GM13976 (cell line): ENCODE results near the gene MEPE.

Experiments used
- DNase-seq: peaks from one replicate; pipeline ENCODE4 v3.0.0; 2012; ENCODE audit warnings: low spot score
- in situ Hi-C: fragments of 300-500 bp; cut with MboI; formaldehyde crosslinking; loops from one replicate; pipeline ENCODE4 v1.12.0; 2022; ENCODE audit warnings: low sequenced_read_pairs, mixed read lengths, inconsistent platforms; ENCODE audit not compliant: unreplicated experiment
- TF ChIP-seq, protein P1 (sequence below): IDR thresholded peaks from 2 replicates; pipeline ENCODE4 v1.5.1; 2012; ENCODE audit warnings: borderline replicate concordance, mild to moderate bottlenecking; ENCODE audit not compliant: insufficient read depth; ENCODE audit errors: extremely low read depth, missing control alignments, control extremely low read depth

Gene MEPE

DNA sequence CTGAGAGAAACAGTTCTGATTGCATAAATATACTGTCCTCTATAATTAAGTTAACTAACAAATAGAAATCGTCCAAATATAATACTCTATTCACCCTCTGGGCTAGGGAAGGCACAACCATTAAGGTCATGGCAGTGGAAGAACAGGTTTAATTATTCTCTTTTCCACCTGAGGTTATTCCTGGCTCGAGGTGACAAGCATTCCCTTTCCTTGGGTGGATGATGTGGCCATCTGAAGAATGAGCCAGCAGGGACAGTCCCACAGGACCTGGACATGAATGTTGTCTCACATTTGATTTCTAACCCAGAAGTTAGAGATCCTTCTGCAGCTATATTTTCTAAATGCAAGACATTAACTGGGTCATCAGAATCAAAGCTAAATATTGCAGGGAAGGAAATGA, 27.9 kb upstream of the MEPE start:
- TF ChIP-seq, protein P1, sequence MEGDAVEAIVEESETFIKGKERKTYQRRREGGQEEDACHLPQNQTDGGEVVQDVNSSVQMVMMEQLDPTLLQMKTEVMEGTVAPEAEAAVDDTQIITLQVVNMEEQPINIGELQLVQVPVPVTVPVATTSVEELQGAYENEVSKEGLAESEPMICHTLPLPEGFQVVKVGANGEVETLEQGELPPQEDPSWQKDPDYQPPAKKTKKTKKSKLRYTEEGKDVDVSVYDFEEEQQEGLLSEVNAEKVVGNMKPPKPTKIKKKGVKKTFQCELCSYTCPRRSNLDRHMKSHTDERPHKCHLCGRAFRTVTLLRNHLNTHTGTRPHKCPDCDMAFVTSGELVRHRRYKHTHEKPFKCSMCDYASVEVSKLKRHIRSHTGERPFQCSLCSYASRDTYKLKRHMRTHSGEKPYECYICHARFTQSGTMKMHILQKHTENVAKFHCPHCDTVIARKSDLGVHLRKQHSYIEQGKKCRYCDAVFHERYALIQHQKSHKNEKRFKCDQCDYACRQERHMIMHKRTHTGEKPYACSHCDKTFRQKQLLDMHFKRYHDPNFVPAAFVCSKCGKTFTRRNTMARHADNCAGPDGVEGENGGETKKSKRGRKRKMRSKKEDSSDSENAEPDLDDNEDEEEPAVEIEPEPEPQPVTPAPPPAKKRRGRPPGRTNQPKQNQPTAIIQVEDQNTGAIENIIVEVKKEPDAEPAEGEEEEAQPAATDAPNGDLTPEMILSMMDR, result no peak
- DNase-seq, result no peak
- in situ Hi-C loops, result no loop called here

DNA sequence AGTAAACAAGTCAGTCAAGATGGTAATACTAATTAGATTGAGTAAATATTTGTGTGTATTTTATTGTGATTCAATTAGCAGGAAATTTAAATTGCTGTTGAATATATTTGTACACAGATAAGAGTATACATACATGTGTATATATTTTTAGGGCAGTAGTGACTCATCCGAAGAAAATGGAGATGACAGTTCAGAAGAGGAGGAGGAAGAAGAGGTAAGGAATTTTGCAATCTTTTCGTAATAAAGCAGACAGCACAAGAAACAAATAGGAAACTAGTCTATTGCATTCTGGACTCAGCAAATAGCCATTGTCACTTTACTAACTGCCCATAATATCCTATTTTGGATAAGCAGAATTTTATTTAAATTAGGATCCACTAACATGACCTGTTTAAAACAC, 26.8 kb upstream of the MEPE start:
- TF ChIP-seq, protein P1, result no peak
- in situ Hi-C loops, result no loop called here
- DNase-seq, result no peak

DNA sequence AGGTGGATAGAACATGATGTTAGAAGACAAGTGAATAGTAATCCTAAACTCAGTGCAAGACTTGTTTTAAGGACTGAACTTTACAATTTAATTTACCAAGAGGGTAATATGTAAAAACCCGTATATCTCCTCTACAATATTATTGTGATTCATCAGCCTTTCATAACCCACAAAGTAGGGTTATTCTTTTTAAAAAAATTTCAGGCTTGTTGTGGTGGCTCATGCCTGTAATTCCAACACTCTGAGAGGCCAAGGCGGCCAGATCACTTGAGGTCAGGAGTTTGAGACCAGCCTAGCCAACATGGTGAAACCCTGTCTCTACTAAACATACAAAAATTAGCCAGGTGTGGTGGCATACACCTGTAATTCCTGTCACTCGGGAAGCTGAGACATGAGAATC, 26.2 kb upstream of the MEPE start:
- in situ Hi-C loops, result no loop called here
- TF ChIP-seq, protein P1, result no peak
- DNase-seq, result no peak

DNA sequence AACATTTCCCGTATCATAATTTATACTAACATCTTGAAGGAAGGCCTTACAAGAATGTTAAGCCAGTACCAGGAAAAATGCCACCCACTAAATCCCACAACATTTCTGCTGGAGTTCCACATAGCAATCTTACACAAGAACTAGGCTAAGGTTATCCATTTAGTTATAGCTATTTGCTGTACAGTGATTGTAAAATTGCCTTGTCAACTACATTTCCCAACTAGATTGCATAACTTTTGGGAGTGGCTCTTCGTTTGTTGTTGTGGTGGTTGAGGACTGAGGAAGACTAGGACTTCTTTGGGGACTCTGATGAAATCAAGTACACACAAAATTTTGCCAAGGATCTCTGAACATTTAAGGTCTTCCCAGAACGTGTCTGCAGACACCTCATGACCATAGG, 25.4 kb upstream of the MEPE start:
- no peak for DNase-seq
- in situ Hi-C loops, result no loop called here
- TF ChIP-seq, protein P1, result no peak

DNA sequence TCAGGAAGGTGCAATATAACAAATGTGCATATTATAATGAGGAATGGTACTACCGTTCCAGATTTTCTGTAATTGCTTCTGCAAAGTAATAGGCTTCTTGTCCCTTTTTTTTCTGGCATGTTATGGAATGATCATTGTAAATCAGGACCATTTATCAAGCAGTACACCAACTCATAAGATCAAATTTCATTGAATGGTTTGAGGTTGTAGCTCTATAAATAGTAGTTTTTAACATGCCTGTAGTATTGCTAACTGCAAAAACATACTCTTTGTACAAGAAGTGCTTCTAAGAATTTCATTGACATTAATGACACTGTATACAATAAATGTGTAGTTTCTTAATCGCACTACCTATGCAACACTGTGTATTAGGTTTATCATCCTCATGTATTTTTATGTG, 20.8 kb upstream of the MEPE start:
- in situ Hi-C loops, result no loop called here
- no peak for DNase-seq
- TF ChIP-seq, protein P1, result no peak

DNA sequence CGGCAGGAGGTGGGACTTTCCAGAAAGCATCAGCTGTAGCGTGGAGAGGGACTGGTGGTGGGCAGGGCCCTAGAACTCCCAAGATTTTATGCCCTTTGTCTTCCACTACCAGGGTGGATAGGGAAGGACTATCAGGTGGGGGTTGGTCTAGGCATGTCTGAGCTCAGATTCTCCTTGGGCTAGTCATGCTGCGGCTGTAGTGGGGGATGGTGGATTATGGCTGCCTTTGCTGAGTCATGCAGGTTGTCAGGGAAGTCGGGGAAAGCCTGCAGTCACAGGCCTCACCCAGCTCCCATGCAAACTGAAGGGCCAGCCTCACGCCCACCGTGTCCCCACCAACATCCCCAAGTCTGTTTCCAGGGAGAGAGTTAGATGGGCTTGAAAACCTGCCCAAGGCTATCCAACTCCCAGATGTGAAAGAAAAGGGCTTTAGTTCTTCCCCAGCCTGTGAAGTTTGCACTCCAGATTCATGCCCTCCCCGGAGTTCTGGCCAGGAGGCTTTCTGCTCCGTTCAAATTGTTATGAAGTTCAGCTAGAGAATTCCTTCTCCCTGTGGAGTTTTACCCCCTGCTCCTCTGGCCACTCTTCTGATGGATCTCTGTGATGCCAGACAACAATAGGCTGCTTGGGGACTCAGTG, 13.4 kb upstream of the MEPE start:
- in situ Hi-C loops, result no loop called here
- no peak for DNase-seq
- TF ChIP-seq, protein P1, result no peak

DNA sequence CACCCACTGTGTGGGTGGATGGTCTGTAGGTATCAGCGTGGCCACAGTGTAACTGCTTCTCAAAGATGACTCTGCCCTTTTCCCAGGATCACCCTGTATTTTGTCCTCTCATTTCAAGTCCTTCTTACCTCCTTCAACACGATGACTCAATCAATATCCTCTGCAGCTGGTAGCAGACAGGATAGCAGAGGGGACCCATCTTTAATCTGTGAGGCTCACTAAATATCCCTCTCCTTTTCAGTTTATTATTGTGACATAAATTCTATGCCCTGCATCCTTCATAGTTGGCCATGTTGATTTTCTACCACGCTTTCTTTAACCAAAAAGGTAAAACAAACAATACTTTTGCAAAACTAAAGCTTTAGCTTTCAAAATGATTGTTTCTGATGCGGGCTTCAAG, 9.6 kb upstream of the MEPE start:
- in situ Hi-C loops, result no loop called here
- TF ChIP-seq, protein P1, result no peak
- DNase-seq, result no peak
